DND-41 (cell line): ENCODE measurements around the gene DNAH10.

Source experiments
- ATAC-seq: fragments of 200-7000 bp; cut with Tn5 transposase; 3 replicates; pipeline ENCODE4 v1.9.1; 2021; ENCODE audit warnings: low read depth; ENCODE audit not compliant: insufficient read depth
- DNase-seq: peaks from one replicate; pipeline ENCODE4 v3.0.0-alpha.2; 2020
- H2AFZ ChIP-seq: 2 replicates; pipeline ENCODE4 v1.6.0; 2012; ENCODE audit warnings: low read depth, low read length
- H3K27ac ChIP-seq: 2 replicates; pipeline ENCODE4 v1.5.1; 2012; ENCODE audit warnings: low read length, inconsistent platforms
- H3K27me3 ChIP-seq: fragments of 200-600 bp; sonication (generic); 2 replicates; pipeline ENCODE4 v1.6.0; 2012; ENCODE audit warnings: low read length, mild to moderate bottlenecking, inconsistent platforms; ENCODE audit not compliant: insufficient read depth, poor library complexity
- H3K36me3 ChIP-seq: 2 replicates; pipeline ENCODE4 v1.5.1; 2012; ENCODE audit warnings: low read length, inconsistent platforms; ENCODE audit not compliant: insufficient read depth
- H3K4me1 ChIP-seq: 2 replicates; pipeline ENCODE4 v1.5.1; 2012; ENCODE audit warnings: mild to moderate bottlenecking, low read length; ENCODE audit not compliant: insufficient read depth
- H3K4me2 ChIP-seq: 2 replicates; pipeline ENCODE4 v1.6.0; 2012; ENCODE audit warnings: mild to moderate bottlenecking, moderate library complexity, low read length, inconsistent platforms; ENCODE audit not compliant: insufficient read depth
- H3K4me3 ChIP-seq, 2 experiments: fragments of 200-600 bp in 1 of 2; shearing (Covaris generic) in 1 of 2; 2 replicates each; pipeline ENCODE4 v1.5.1; 2012 to 2016; ENCODE audit warnings: inconsistent platforms in 2 of 2, low read length in 2 of 2, mild to moderate bottlenecking in 2 of 2, low read depth in 1 of 2, moderate library complexity in 1 of 2
- H3K79me2 ChIP-seq: 2 replicates; pipeline ENCODE4 v1.6.0; 2012; ENCODE audit warnings: low read length, inconsistent platforms; ENCODE audit not compliant: insufficient read depth
- H3K9ac ChIP-seq: 2 replicates; pipeline ENCODE4 v1.6.0; 2012; ENCODE audit warnings: low read depth, mild to moderate bottlenecking, inconsistent platforms, low read length, moderate library complexity
- H3K9me3 ChIP-seq: 2 replicates; pipeline ENCODE4 v1.5.1; 2012; ENCODE audit warnings: low read length, moderate library complexity, mild to moderate bottlenecking, inconsistent platforms; ENCODE audit not compliant: insufficient read depth, severe bottlenecking
- H4K20me1 ChIP-seq: 2 replicates; pipeline ENCODE4 v1.6.0; 2012; ENCODE audit warnings: low read length; ENCODE audit not compliant: insufficient read depth
- CTCF ChIP-seq: IDR thresholded peaks from 2 replicates; pipeline ENCODE4 v1.5.1; 2012; ENCODE audit warnings: borderline replicate concordance, low read length, moderate library complexity, mild to moderate bottlenecking; ENCODE audit not compliant: poor library complexity, severe bottlenecking; ENCODE audit errors: extremely low read depth
- EZH2 ChIP-seq: IDR thresholded peaks from 3 replicates; pipeline ENCODE4 v1.6.1; 2012; ENCODE audit warnings: borderline replicate concordance, low read depth, mild to moderate bottlenecking, moderate library complexity, low read length, inconsistent platforms; ENCODE audit not compliant: severe bottlenecking

The DNAH10 gene

DNA sequence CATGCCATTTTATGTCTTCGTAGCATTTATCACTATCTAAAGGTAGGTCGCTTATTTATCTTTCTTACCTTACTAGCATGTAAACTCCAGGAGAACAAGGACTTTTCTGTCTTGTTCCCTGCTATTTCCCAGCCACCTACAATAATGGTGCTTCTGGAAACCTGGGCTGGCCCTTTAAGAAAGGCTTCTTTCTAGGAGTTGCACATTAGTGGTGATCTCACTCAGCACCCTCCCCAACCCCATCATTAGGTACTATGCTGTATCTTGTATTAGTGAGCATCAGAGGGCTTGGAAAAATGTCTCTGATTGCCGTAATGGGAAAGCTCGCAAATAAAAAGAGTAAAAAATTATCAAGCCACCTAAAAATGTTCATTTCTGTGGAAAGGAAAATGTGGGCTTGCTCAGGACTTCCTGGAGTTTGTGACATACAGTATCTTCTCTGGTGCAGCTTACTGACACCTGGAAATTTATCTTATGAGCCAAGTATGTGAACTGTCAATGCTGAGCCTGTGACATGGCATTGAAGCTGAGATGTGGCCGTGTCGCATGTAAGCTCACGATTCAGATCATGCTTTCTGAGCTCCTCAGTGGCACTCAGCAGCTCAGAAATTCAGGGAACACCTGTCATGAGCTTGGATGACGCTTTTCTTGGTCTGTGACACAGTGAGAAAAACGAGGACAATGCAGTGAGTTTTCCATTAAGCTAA, 198.1 kb downstream of the DNAH10 start:
- DNase-seq (no peak), ATAC-seq (no peak)
- Histone ChIP-seq H3K27me3 (no peaks in the 10 kb centered on the region), H3K79me2 (no peaks in the 10 kb centered on the region), H3K4me2 (no peak overlapping the region), H3K4me3 (no peak overlapping the region), H3K4me1 (no peaks in the 10 kb centered on the region), H3K9ac (no peak overlapping the region), H3K36me3 (no peaks in the 10 kb centered on the region), H4K20me1 (peaks cover 4% of the 10 kb centered on the region; the same call in 1 of the 2 replicates), H2AFZ (no peak overlapping the region), H3K9me3 (no peaks in the 10 kb centered on the region), H3K27ac (no peak overlapping the region)
- TF ChIP-seq CTCF, result no peak
- TF ChIP-seq EZH2, result no peak

DNA sequence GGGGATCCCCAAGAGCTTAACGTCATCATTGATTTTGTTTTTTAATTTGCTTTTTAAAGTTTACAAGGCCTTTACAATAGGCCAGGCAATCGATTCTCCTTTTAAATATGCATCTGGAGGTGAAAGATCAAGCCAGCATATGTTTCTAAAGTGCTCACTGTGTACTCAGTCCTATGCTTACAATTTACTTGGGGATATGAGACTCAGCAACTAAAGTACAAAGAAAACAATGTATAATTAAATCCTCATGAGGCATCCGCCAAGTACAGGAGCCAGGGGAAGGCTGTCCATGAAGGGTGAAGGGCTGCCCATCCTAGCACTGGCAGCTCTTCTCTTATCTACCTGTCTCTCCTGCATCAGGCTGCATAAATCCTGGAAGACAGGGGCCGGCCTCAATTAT, 198.8 kb downstream of the DNAH10 start:
- Histone ChIP-seq H3K79me2 (no peaks in the 10 kb centered on the region), H3K9me3 (no peaks in the 10 kb centered on the region), H3K9ac (no peak overlapping the region), H3K4me1 (no peaks in the 10 kb centered on the region), H3K27me3 (no peaks in the 10 kb centered on the region), H2AFZ (no peak overlapping the region), H4K20me1 (peaks cover 4% of the 10 kb centered on the region; the same call in 1 of the 2 replicates), H3K36me3 (no peaks in the 10 kb centered on the region), H3K4me3 (no peak overlapping the region), H3K27ac (no peak overlapping the region), H3K4me2 (no peak overlapping the region)
- TF ChIP-seq CTCF (no peak), EZH2 (no peak)
- DNase-seq (no peak), ATAC-seq (no peak)

- Histone ChIP-seq H3K4me1 (no peaks in the 10 kb centered on the region), H2AFZ (no peak overlapping the region), H3K27ac (no peak overlapping the region), H3K27me3 (no peaks in the 10 kb centered on the region), H3K4me3 (no peak overlapping the region), H4K20me1 (peaks cover 9% of the 10 kb centered on the region; the same call in 1 of the 2 replicates), H3K9me3 (no peaks in the 10 kb centered on the region), H3K9ac (no peak overlapping the region), H3K4me2 (no peak overlapping the region), H3K36me3 (no peaks in the 10 kb centered on the region; the same call in 1 of the 2 replicates), H3K79me2 (no peaks in the 10 kb centered on the region)
- ATAC-seq, result no peak
- DNase-seq, result no peak
- TF ChIP-seq EZH2 (no peak), CTCF (no peak)
Measured at GRCh38 chr12:123961585-123962345, 199.7 kb downstream of the DNAH10 start.
